Psoas muscle (tissue), 8 donors: ENCODE data around the gene CACNG6. TPM values are rescaled to one million over a fixed set of nuclear protein-coding genes. Genes with fewer than 3 reads are reported as not detected.
"Not testable (repeated sequence)": the region's sequence is repeated elsewhere in the genome, so short reads cannot be mapped to it uniquely, and the experiment has no call there.

Experiments
- ATAC-seq, 4 donors: fragments of 200-7000 bp; cut with Tn5 transposase; one replicate each; pipeline ENCODE4 v1.9.1; 2020; ENCODE audit warnings: moderate library complexity in 3 of 4, mild to moderate bottlenecking in 2 of 4
- DNase-seq, 2 donors: peaks; one replicate each; pipeline ENCODE4 v3.0.0-alpha.2; 2020
- H3K27ac ChIP-seq: fragments of 200-600 bp; one replicate; pipeline ENCODE4 v1.8.0; 2022
- H3K27me3 ChIP-seq, 3 donors: fragments of 200-600 bp in 1 of 3; one replicate each; pipeline versions ENCODE4 v1.6.1 to v1.8.0; 2013 to 2022; ENCODE audit warnings: low read length in 2 of 3, mild to moderate bottlenecking in 2 of 3, moderate library complexity in 1 of 3; ENCODE audit not compliant: insufficient read depth in 3 of 3
- H3K36me3 ChIP-seq, 2 donors: fragments of 200-600 bp in 1 of 2; one replicate each; pipeline versions ENCODE4 v1.6.1 to v1.8.0; 2013 to 2022; ENCODE audit warnings: low read depth in 1 of 2, mild to moderate bottlenecking in 1 of 2, moderate library complexity in 1 of 2; ENCODE audit not compliant: insufficient read depth in 1 of 2
- H3K4me1 ChIP-seq: fragments of 200-600 bp; one replicate; pipeline ENCODE4 v1.8.0; 2022
- H3K4me3 ChIP-seq: fragments of 200-600 bp; one replicate; pipeline ENCODE4 v1.8.0; 2022; ENCODE audit warnings: mild to moderate bottlenecking
- H3K9me3 ChIP-seq: fragments of 200-600 bp; one replicate; pipeline ENCODE4 v1.8.0; 2022
- CTCF ChIP-seq: fragments of 200-600 bp; IDR thresholded peaks from one replicate; pipeline ENCODE4 v1.8.0; 2022; ENCODE audit warnings: antibody characterized with exemption
- WGBS, 3 donors: extraction: QIAGEN DNeasy Blood & Tissue Kit; methylation state at CpG; one replicate each; pipeline versions ENCODE4 v1.1.6 to v1.1.7; 2013; 5-methylcytosine and 5-hydroxymethylcytosine counted together
- intact Hi-C, 2 donors: fragments of 100-400 bp; cut with DNase I; formaldehyde crosslinking; loops; one replicate each; pipeline versions ENCODE4 v1.11.0 to v1.14.2; 2022
- polyA plus RNA-seq, 3 donors: library from polyadenylated mRNA; stranded (reverse); fragments of 200-250 nt; gene quantifications; one replicate each; pipeline ENCODE4 v1.2.3, GENCODE V29; 2013
- total RNA-seq, 4 donors: library from RNA; stranded (reverse); fragmentation: NEBNext Ultra II Directional in 2 of 4; extraction: Animal tissue kit (Norgen Biotek cat#: 25700) in 2 of 4; gene quantifications; one replicate each; pipeline versions ENCODE4 v1.2.1 to v1.2.4, GENCODE V29; 2021 to 2023
- donor health status: healthy with polysubstance abuse.
- donor health status: DM: no; HTN: no; CAD: no; lungs with moderate emphysema.
- donor health status: Bipolar disorder and iron deficiency.
- donor health status: healthy.
- donor health status: DM: yes; HTN: yes; CAD: no.
- donor health status: DM: no; HTN: no; CAD: no.
- donor health status: DM: no; HTN: no; CAD: no.
- donor health status: DM: yes; HTN: yes; CAD: no.

CACNG6 gene
- total and polyA plus RNA-seq, 7 donors = 2.1 to 33.1 (median 20.4) TPM

GRCh38 chr19:53945441-53945840, 46.0 kb upstream of the CACNG6 start:
- no peak for TF ChIP-seq CTCF
- intact Hi-C loops = no loop called here
- Histone ChIP-seq H3K4me1 (no peaks in the 10 kb centered on the region), H3K36me3 (no peaks in the 10 kb centered on the region), H3K9me3 (no peaks in the 10 kb centered on the region), H3K27ac (no peak overlapping the region), H3K27me3 (peaks cover 0 to 60% (median 31%) of the 10 kb centered on the region in 3 donors), H3K4me3 (no peak overlapping the region)
- WGBS, 3 donors = 25 to 35% (median 32%) methylated on average over 9 of the region's 9 CpGs
- ATAC-seq (no peak), DNase-seq (no peak)

GRCh38 chr19:53945998-53946397, 45.4 kb upstream of the CACNG6 start:
- DNase-seq (no peak), ATAC-seq (no peak)
- intact Hi-C loops = no loop called here
- Histone ChIP-seq H3K4me3 (no peak overlapping the region), H3K9me3 (no peaks in the 10 kb centered on the region), H3K27ac (no peak overlapping the region), H3K4me1 (no peaks in the 10 kb centered on the region), H3K36me3 (no peaks in the 10 kb centered on the region), H3K27me3 (peaks cover 0 to 57% (median 31%) of the 10 kb centered on the region in 3 donors)
- WGBS, 3 donors = 97 to 98% (median 97%) methylated on average over 2 of the region's 2 CpGs
- TF ChIP-seq CTCF = no peak

GRCh38 chr19:53947624-53948023, 43.8 kb upstream of the CACNG6 start:
- DNase-seq (no peak), ATAC-seq (no peak)
- Histone ChIP-seq H3K36me3 (no peaks in the 10 kb centered on the region), H3K27ac (no peak overlapping the region), H3K4me3 (no peak overlapping the region), H3K27me3 (peaks cover 0 to 41% (median 22%) of the 10 kb centered on the region in 3 donors), H3K4me1 (no peaks in the 10 kb centered on the region), H3K9me3 (no peaks in the 10 kb centered on the region)
- 55 to 63% (median 62%) methylated on average over 5 of the region's 5 CpGs for WGBS, 3 donors
- intact Hi-C loops = no loop called here
- TF ChIP-seq CTCF = no peak

GRCh38 chr19:53948611-53949010, 42.8 kb upstream of the CACNG6 start:
- 77 to 83% (median 79%) methylated on average over 5 of the region's 5 CpGs for WGBS, 3 donors
- DNase-seq, H3K4me1 ChIP-seq, H3K27ac ChIP-seq, intact Hi-C loops, H3K9me3 ChIP-seq, H3K36me3 ChIP-seq, H3K4me3 ChIP-seq, ATAC-seq: not testable (repeated sequence)
- H3K27me3 ChIP-seq = peaks cover 0 to 39% (median 15%) of the 10 kb centered on the region in 3 donors

GRCh38 chr19:53951436-53951835, 40.0 kb upstream of the CACNG6 start:
- no peak for TF ChIP-seq CTCF
- Histone ChIP-seq H3K27ac (no peak overlapping the region), H3K9me3 (no peaks in the 10 kb centered on the region), H3K36me3 (no peaks in the 10 kb centered on the region), H3K4me3 (no peak overlapping the region), H3K27me3 (peaks cover 0 to 39% (median 8%) of the 10 kb centered on the region in 3 donors), H3K4me1 (no peaks in the 10 kb centered on the region)
- no peak for DNase-seq
- intact Hi-C loops = no loop called here
- no peak for ATAC-seq
- WGBS, 3 donors = 32 to 40% (median 40%) methylated on average over 11 of the region's 11 CpGs
